Uterus (tissue), 2 donors: Measurements from ENCODE around the gene OGFOD1.

ENCODE experiments used
- CTCF ChIP-seq, 4 experiments: fragments of 200-600 bp in 2 of 4; fragments of 450-650 bp in 2 of 4; sonication (generic) in 2 of 4; IDR thresholded peaks; one replicate each; pipeline ENCODE4 v1.5.1; 2016 to 2019; ENCODE audit warnings: antibody characterized with exemption in 4 of 4, mild to moderate bottlenecking in 2 of 4, moderate library complexity in 1 of 4
- POLR2A ChIP-seq, 2 donors: fragments of 450-650 bp; IDR thresholded peaks; one replicate each; pipeline ENCODE4 v1.6.1; 2016; ENCODE audit warnings: antibody characterized with exemption in 2 of 2, mild to moderate bottlenecking in 1 of 2, moderate library complexity in 1 of 2

DNA sequence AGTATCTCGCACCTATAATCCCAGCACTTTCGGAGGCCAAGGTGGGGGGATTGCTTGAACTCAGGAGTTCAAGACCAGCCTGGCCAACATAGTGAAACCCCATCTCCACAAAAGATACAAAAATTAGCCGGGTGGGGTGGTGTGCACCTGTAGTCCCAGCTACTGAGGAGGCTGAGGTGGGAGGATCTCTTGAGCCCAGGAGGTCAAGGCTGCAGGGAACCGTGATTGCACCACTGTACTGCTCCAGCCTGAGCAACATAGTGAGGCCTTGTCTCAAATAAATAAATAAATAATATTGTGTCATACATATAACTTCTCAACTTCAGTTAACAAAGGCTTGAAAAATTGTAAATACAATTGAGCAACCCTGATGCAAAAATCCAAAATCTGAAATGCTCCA is 34.2 kb upstream of the OGFOD1 start:
- TF ChIP-seq CTCF (IDR thresholded peaks at IDR 0.05) (no peak), POLR2A (IDR thresholded peaks at IDR 0.05) (no peak)
